Suprapubic skin (tissue), 4 donors: Measurements from ENCODE around the gene NLRP7. TPM values are rescaled to one million over a fixed set of nuclear protein-coding genes. Genes with fewer than 3 reads are reported as not detected.
"Not testable (repeated sequence)": the region's sequence is repeated elsewhere in the genome, so short reads cannot be mapped to it uniquely, and the experiment has no call there.

Source experiments
- DNase-seq, 2 donors: peaks; one replicate each; pipeline ENCODE4 v3.0.0-alpha.2; 2019; ENCODE audit warnings: low spot score in 2 of 2
- H3K27ac ChIP-seq: fragments of 200-600 bp; sonication (generic); one replicate; pipeline ENCODE4 v1.5.1; 2019
- H3K27me3 ChIP-seq: fragments of 200-600 bp; sonication (generic); one replicate; pipeline ENCODE4 v1.5.1; 2019
- H3K36me3 ChIP-seq: fragments of 200-600 bp; sonication (generic); one replicate; pipeline ENCODE4 v1.5.1; 2019
- H3K4me1 ChIP-seq: fragments of 200-600 bp; sonication (generic); one replicate; pipeline ENCODE4 v1.5.1; 2019
- H3K4me3 ChIP-seq: fragments of 200-600 bp; sonication (generic); one replicate; pipeline ENCODE4 v1.5.1; 2019; ENCODE audit warnings: mild to moderate bottlenecking
- H3K9me3 ChIP-seq: fragments of 200-600 bp; sonication (generic); one replicate; pipeline ENCODE4 v1.5.1; 2019
- EP300 ChIP-seq: sonication (generic); formaldehyde crosslinking; IDR thresholded peaks from one replicate; pipeline ENCODE4 v1.6.1; 2017; ENCODE audit warnings: antibody characterized with exemption
- POLR2A ChIP-seq, 2 donors: fragments of 450-650 bp; IDR thresholded peaks; one replicate each; pipeline ENCODE4 v1.6.1; 2017; ENCODE audit warnings: antibody characterized with exemption in 2 of 2, mild to moderate bottlenecking in 2 of 2, moderate library complexity in 2 of 2
- POLR2AphosphoS5 ChIP-seq, 3 donors: sonication (generic); formaldehyde crosslinking; IDR thresholded peaks; one replicate each; pipeline ENCODE4 v1.6.1; 2017; ENCODE audit warnings: antibody characterized with exemption in 3 of 3
- WGBS: methylation state at CpG from one replicate; pipeline ENCODE4 v1.1.5; 2018; 5-methylcytosine and 5-hydroxymethylcytosine counted together
- total RNA-seq, 4 donors: library from RNA; depleted of rRNA; stranded (reverse); fragments of >200 nt; gene quantifications; one replicate each; pipeline ENCODE4 v1.1.0, GENCODE V29; 2016
- TF ChIP-seq, protein P1 (sequence below), 2 donors: fragments of 200-600 bp in 1 of 2; fragments of 450-650 bp in 1 of 2; sonication (generic) in 1 of 2; IDR thresholded peaks; one replicate each; pipeline ENCODE4 v1.5.1; 2016 to 2019; ENCODE audit warnings: antibody characterized with exemption in 2 of 2, mild to moderate bottlenecking in 1 of 2, moderate library complexity in 1 of 2

The NLRP7 gene
- total RNA-seq, 4 donors from 2014 or later: not detected

GRCh38 chr19:54949412-54949811 lies 2.1 kb upstream of the NLRP7 start:
- Histone ChIP-seq H3K27me3 (peaks cover 7% of the 10 kb centered on the region), H3K4me3 (no peak overlapping the region), H3K4me1 (no peaks in the 10 kb centered on the region), H3K36me3 (no peaks in the 10 kb centered on the region), H3K27ac (no peak overlapping the region), H3K9me3 (no peaks in the 10 kb centered on the region)
- 43% methylated on average over 2 of the region's 2 CpGs for WGBS
- no peak for DNase-seq
- TF ChIP-seq, protein P1, sequence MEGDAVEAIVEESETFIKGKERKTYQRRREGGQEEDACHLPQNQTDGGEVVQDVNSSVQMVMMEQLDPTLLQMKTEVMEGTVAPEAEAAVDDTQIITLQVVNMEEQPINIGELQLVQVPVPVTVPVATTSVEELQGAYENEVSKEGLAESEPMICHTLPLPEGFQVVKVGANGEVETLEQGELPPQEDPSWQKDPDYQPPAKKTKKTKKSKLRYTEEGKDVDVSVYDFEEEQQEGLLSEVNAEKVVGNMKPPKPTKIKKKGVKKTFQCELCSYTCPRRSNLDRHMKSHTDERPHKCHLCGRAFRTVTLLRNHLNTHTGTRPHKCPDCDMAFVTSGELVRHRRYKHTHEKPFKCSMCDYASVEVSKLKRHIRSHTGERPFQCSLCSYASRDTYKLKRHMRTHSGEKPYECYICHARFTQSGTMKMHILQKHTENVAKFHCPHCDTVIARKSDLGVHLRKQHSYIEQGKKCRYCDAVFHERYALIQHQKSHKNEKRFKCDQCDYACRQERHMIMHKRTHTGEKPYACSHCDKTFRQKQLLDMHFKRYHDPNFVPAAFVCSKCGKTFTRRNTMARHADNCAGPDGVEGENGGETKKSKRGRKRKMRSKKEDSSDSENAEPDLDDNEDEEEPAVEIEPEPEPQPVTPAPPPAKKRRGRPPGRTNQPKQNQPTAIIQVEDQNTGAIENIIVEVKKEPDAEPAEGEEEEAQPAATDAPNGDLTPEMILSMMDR (IDR thresholded peaks at IDR 0.05): no peak
- no peak for TF ChIP-seq POLR2A (IDR thresholded peaks at IDR 0.05)
- no peak for TF ChIP-seq POLR2AphosphoS5 (IDR thresholded peaks at IDR 0.05)
- no peak for TF ChIP-seq EP300

DNA sequence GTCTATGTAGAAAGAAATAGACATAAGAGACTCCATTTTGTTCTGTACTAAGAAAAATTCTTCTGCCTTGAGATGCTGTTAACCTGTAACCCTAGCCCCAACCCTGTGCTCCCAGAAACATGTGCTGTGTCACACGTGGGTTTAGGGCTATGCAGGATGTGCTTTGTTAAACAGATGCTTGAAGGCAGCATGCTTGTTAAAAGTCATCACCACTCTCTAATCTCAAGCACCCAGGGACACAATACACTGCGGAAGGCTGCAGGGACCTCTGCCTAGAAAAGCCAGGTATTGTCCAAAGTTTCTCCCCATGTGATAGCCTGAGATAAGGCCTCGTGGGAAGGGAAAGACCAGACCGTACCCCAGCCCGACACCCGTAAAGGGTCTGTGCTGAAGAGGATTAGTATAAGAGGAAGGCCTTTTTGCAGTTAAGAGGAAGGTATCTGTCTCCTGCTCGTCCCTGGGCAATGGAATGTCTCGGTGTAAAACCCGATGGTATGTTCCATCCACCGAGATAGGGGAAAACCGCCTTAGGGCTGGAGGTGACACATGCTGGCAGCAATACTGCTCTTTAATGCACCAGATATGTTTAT lies 3.5 kb downstream of the NLRP7 start:
- not testable (repeated sequence) for H3K27me3 ChIP-seq, H3K4me3 ChIP-seq, H3K36me3 ChIP-seq, DNase-seq, H3K4me1 ChIP-seq, H3K9me3 ChIP-seq, H3K27ac ChIP-seq
- WGBS: 47% methylated on average over 11 of the region's 11 CpGs

DNA sequence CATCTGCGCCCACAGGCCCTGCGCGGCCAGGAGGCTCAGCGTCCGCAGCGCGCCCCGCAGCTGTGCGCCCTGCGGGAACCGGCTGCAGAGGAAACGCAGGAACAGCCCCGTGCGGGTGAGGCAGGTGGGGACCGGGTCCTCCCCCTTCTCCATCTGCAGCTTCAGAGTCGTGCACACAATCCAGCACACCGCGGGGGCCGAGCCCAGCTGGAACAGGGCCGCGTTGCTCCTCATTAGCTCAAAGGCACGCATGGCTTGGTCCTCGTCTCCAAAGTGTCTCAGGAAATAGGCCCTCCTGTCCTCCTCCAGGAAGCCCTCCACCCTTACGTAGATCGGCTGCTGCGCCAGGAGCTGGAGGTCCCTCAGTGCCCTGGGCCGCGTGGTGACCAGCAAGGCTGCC lies 7.8 kb downstream of the NLRP7 start:
- not testable (repeated sequence) for DNase-seq, H3K4me1 ChIP-seq, H3K27ac ChIP-seq, H3K36me3 ChIP-seq, H3K4me3 ChIP-seq, H3K9me3 ChIP-seq, H3K27me3 ChIP-seq
- 86% methylated on average over 4 of the region's 28 CpGs for WGBS

GRCh38 chr19:54938906-54939305 lies 8.4 kb downstream of the NLRP7 start:
- Histone ChIP-seq H3K36me3 (no peaks in the 10 kb centered on the region), H3K9me3 (no peaks in the 10 kb centered on the region), H3K27me3 (peaks cover 5% of the 10 kb centered on the region), H3K4me1 (no peaks in the 10 kb centered on the region), H3K27ac (no peak overlapping the region), H3K4me3 (no peak overlapping the region)
- 82% methylated on average over 11 of the region's 11 CpGs for WGBS
- TF ChIP-seq POLR2AphosphoS5 (IDR thresholded peaks at IDR 0.05): no peak
- TF ChIP-seq, protein P1 (IDR thresholded peaks at IDR 0.05): no peak
- TF ChIP-seq POLR2A (IDR thresholded peaks at IDR 0.05): no peak
- no peak for TF ChIP-seq EP300
- DNase-seq: no peak

DNA sequence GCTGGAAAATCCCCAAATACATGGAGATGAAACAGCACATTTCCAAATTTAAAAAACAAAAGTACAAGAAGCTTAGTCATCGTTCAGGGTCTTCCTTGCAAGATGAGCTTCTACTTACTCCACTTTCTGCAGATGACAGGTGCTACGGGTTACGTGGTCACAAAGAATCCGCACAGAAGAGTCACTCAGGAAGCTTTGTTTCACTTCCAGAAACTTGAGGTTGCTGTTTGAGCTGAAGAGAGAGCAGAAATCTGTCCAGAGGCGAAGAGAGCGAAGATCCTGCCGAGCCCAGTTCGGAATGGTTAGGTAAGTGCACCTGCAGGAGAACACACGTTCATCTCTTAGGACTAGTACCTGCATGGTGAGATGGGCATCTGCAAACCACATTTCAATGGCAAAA lies 9.4 kb downstream of the NLRP7 start:
- TF ChIP-seq EP300: no peak
- TF ChIP-seq POLR2A (IDR thresholded peaks at IDR 0.05): no peak
- TF ChIP-seq, protein P1 (IDR thresholded peaks at IDR 0.05): no peak
- TF ChIP-seq POLR2AphosphoS5 (IDR thresholded peaks at IDR 0.05): no peak
- Histone ChIP-seq H3K9me3 (no peaks in the 10 kb centered on the region), H3K27me3 (peaks cover 5% of the 10 kb centered on the region), H3K4me1 (no peaks in the 10 kb centered on the region), H3K36me3 (no peaks in the 10 kb centered on the region), H3K27ac (no peak overlapping the region), H3K4me3 (no peak overlapping the region)
- no peak for DNase-seq
- 75% methylated on average over 9 of the region's 9 CpGs for WGBS

GRCh38 chr19:54928299-54928698 lies 19.0 kb downstream of the NLRP7 start:
- TF ChIP-seq POLR2A (IDR thresholded peaks at IDR 0.05) (no peak), EP300 (no peak), POLR2AphosphoS5 (IDR thresholded peaks at IDR 0.05) (no peak)
- TF ChIP-seq, protein P1 (IDR thresholded peaks at IDR 0.05): no peak
- DNase-seq: no peak
- 92% methylated on average over 2 of the region's 2 CpGs for WGBS
- Histone ChIP-seq H3K36me3 (no peaks in the 10 kb centered on the region), H3K9me3 (peaks cover 11% of the 10 kb centered on the region), H3K27ac (no peak overlapping the region), H3K4me3 (no peak overlapping the region), H3K27me3 (peaks cover 3% of the 10 kb centered on the region), H3K4me1 (no peaks in the 10 kb centered on the region)
